Measurements from ENCODE around the gene SNN.

SNN gene

GRCh38 chr16:11632455-11632939 lies 35.8 kb upstream of the SNN start:
- no peak for TF ChIP-seq CTCF (IDR thresholded peaks at IDR 0.05; ENCODE audit: unreplicated experiment in 3 of 3)
- H3K9me3 Mint-ChIP-seq: no peaks in the 10 kb centered on the region
- H3K4me1 Mint-ChIP-seq: peaks cover 56% of the 10 kb centered on the region

GRCh38 chr16:11633113-11633512 lies 35.1 kb upstream of the SNN start:
- Mint-ChIP-seq H3K36me3 (ENCODE audit: low read depth) (no peaks in the 10 kb centered on the region), H3K9me3 (no peaks in the 10 kb centered on the region), H3K27ac (peak overlapping the region; percentile 75 to 97 (median 94)), H3K27me3 (ENCODE audit: low read depth) (peaks cover 4% of the 10 kb centered on the region), H3K4me3 (peak overlapping the region in 1 of 3 experiments; percentile 41), H3K4me1 (peaks cover 56% of the 10 kb centered on the region)
- TF ChIP-seq CTCF (IDR thresholded peaks at IDR 0.05; ENCODE audit: unreplicated experiment in 3 of 3): no peak

More at GRCh38 chr16:11632455-11632939, 35.8 kb upstream of the SNN start:
- peak overlapping the region; percentile 75 to 97 (median 94) for H3K27ac Mint-ChIP-seq
- H3K36me3 Mint-ChIP-seq (ENCODE audit: low read depth): no peaks in the 10 kb centered on the region
- peaks cover 4% of the 10 kb centered on the region for H3K27me3 Mint-ChIP-seq (ENCODE audit: low read depth)
- H3K4me3 Mint-ChIP-seq: peak overlapping the region in 1 of 3 experiments; percentile 41

GRCh38 chr16:11634312-11634711 lies 33.9 kb upstream of the SNN start:
- H3K4me3 Mint-ChIP-seq: no peak overlapping the region

GRCh38 chr16:11635113-11635652 lies 33.1 kb upstream of the SNN start:
- Mint-ChIP-seq H3K27ac (peak overlapping the region in 2 of 3 experiments; percentile 6 to 51), H3K9me3 (no peaks in the 10 kb centered on the region), H3K27me3 (ENCODE audit: low read depth) (peaks cover 4% of the 10 kb centered on the region), H3K36me3 (ENCODE audit: low read depth) (no peaks in the 10 kb centered on the region), H3K4me1 (peaks cover 48% of the 10 kb centered on the region), H3K4me3 (no peak overlapping the region)
- TF ChIP-seq CTCF (IDR thresholded peaks at IDR 0.05; ENCODE audit: unreplicated experiment in 3 of 3): no peak

More at GRCh38 chr16:11634312-11634711, 33.9 kb upstream of the SNN start:
- Mint-ChIP-seq H3K27ac (peak overlapping the region; percentile 28 to 94 (median 75)), H3K4me1 (peaks cover 51% of the 10 kb centered on the region), H3K9me3 (no peaks in the 10 kb centered on the region), H3K27me3 (ENCODE audit: low read depth) (peaks cover 4% of the 10 kb centered on the region), H3K36me3 (ENCODE audit: low read depth) (no peaks in the 10 kb centered on the region)
- TF ChIP-seq CTCF (IDR thresholded peaks at IDR 0.05; ENCODE audit: unreplicated experiment in 3 of 3): no peak

GRCh38 chr16:11635679-11636171 lies 32.5 kb upstream of the SNN start:
- H3K27me3 Mint-ChIP-seq (ENCODE audit: low read depth): peaks cover 4% of the 10 kb centered on the region

More at GRCh38 chr16:11635679-11636171, 32.5 kb upstream of the SNN start:
- peak overlapping the region in 2 of 3 experiments; percentile 35 to 57 for H3K4me3 Mint-ChIP-seq
- peaks cover 49% of the 10 kb centered on the region for H3K4me1 Mint-ChIP-seq
- no peaks in the 10 kb centered on the region for H3K9me3 Mint-ChIP-seq
- H3K36me3 Mint-ChIP-seq (ENCODE audit: low read depth): no peaks in the 10 kb centered on the region
- no peak for TF ChIP-seq CTCF (IDR thresholded peaks at IDR 0.05; ENCODE audit: unreplicated experiment in 3 of 3)
- peak overlapping the region in 2 of 3 experiments; percentile 2 to 51 for H3K27ac Mint-ChIP-seq

All from nephron (organoid).